ENCODE data around the gene PRDM5.

DNA sequence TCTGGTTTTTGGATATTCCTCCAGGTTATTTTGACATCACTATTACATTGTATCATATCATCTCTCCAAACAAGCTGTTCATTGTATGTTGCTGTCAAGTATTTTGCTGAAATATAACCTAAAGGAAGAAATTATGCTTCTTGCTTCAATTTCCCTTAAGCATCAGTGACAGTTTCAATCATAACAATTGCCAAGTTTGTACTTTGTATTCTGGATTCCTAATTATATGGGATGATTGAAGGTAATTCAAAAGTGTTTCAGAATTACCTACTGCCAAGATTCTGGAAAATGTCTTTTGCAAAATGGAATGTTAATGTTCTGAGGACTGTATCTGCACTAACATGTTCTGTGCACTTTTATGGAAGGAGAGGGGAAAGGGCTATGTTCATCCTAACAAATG, 228.7 kb downstream of the PRDM5 start:
- TF ChIP-seq, protein P1, sequence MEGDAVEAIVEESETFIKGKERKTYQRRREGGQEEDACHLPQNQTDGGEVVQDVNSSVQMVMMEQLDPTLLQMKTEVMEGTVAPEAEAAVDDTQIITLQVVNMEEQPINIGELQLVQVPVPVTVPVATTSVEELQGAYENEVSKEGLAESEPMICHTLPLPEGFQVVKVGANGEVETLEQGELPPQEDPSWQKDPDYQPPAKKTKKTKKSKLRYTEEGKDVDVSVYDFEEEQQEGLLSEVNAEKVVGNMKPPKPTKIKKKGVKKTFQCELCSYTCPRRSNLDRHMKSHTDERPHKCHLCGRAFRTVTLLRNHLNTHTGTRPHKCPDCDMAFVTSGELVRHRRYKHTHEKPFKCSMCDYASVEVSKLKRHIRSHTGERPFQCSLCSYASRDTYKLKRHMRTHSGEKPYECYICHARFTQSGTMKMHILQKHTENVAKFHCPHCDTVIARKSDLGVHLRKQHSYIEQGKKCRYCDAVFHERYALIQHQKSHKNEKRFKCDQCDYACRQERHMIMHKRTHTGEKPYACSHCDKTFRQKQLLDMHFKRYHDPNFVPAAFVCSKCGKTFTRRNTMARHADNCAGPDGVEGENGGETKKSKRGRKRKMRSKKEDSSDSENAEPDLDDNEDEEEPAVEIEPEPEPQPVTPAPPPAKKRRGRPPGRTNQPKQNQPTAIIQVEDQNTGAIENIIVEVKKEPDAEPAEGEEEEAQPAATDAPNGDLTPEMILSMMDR (IDR thresholded peaks at IDR 0.05), result no peak
- no peak for TF ChIP-seq POLR2AphosphoS5 (IDR thresholded peaks at IDR 0.05)
- TF ChIP-seq POLR2A (IDR thresholded peaks at IDR 0.05), result no peak
- no peak for TF ChIP-seq EP300 (IDR thresholded peaks at IDR 0.05)
